A549 (cell line): ENCODE measurements around the gene OR1S1. TPM values are rescaled to one million over a fixed set of nuclear protein-coding genes. Genes with fewer than 3 reads are reported as not detected.

Experiments
- ATAC-seq, 2 experiments: fragments of 200-7000 bp in 1 of 2; fragments of >200 bp in 1 of 2; cut with Nextera tagmentation in 1 of 2; cut with Tn5 transposase in 1 of 2; 3 replicates each; pipeline versions ENCODE4 v1.8.0 to v1.9.1; 2018 to 2020; ENCODE audit warnings: mild to moderate bottlenecking in 1 of 2, moderate library complexity in 1 of 2
- CTCF ChIA-PET: fragments of 300-600 bp; sonication (Branson Sonifier 250); formaldehyde crosslinking; extraction: SDS; loops from one replicate; lab custom pipeline; 2021; ENCODE audit warnings: antibody characterized with exemption, inconsistent platforms; lab: Yijun Ruan, JAX
- POLR2A ChIA-PET: fragments of 350-600 bp; formaldehyde crosslinking; extraction: SDS; loops from one replicate; lab custom pipeline; 2021; ENCODE audit warnings: antibody characterized with exemption, inconsistent platforms; lab: Yijun Ruan, JAX
- DNase-seq, 2 experiments: peaks; one replicate each; pipeline versions ENCODE4 v3.0.0 to v3.0.0-alpha.2; 2011 to 2016; ENCODE audit warnings: low read depth in 1 of 2, low spot score in 1 of 2
- FAIRE-seq: peaks from 2 replicates; lab custom pipeline; 2011; peaks lifted over from hg19 to GRCh38; lab: Jason Lieb, UNC
- H3K27ac ChIP-seq, 2 experiments: fragments of >200 bp; sonication (Bioruptor Twin); formaldehyde crosslinking; 3 replicates each; pipeline ENCODE4 v1.5.1; 2016 to 2017
- H3K4me1 ChIP-seq: fragments of >200 bp; sonication (Bioruptor Twin); formaldehyde crosslinking; 3 replicates; pipeline ENCODE4 v1.6.1; 2016
- H3K4me2 ChIP-seq: fragments of >200 bp; sonication (Bioruptor Twin); formaldehyde crosslinking; 3 replicates; pipeline ENCODE4 v1.6.1; 2016
- H3K4me3 ChIP-seq: fragments of >200 bp; sonication (Bioruptor Twin); formaldehyde crosslinking; 3 replicates; pipeline ENCODE4 v1.5.1; 2016
- H3K9me3 ChIP-seq: fragments of >200 bp; sonication (Bioruptor Twin); formaldehyde crosslinking; 3 replicates; pipeline ENCODE4 v1.6.1; 2016
- ATOH8 ChIP-seq: fragments of 250-450 bp; sonication (Bioruptor Pico); IDR thresholded peaks from 2 replicates; pipeline ENCODE4 v1.5.0; 2020; ENCODE audit warnings: low read depth, mild to moderate bottlenecking, moderate library complexity
- BHLHE40 ChIP-seq: IDR thresholded peaks from 2 replicates; pipeline ENCODE4 v1.6.1; 2012; ENCODE audit warnings: low read depth, low read length, inconsistent platforms
- CBX2 ChIP-seq: fragments of 200-600 bp; sonication (generic); IDR thresholded peaks from 2 replicates; pipeline ENCODE4 v1.6.1; 2016; ENCODE audit warnings: low read depth, mild to moderate bottlenecking, borderline replicate concordance
- EHF ChIP-seq: fragments of 250-450 bp; sonication (Bioruptor Pico); IDR thresholded peaks from 2 replicates; pipeline ENCODE4 v1.5.0; 2020; ENCODE audit warnings: mild to moderate bottlenecking
- EHMT2 ChIP-seq: fragments of 200-600 bp; sonication (generic); IDR thresholded peaks from 2 replicates; pipeline ENCODE4 v1.6.1; 2016; ENCODE audit warnings: antibody characterized with exemption, low read depth, mild to moderate bottlenecking, moderate library complexity
- EP300 ChIP-seq, 2 experiments: fragments of >200 bp; sonication (Bioruptor Twin); formaldehyde crosslinking; IDR thresholded peaks; 2 replicates in 1 of 2; 3 replicates in 1 of 2; pipeline ENCODE4 v1.6.1; 2016 to 2017
- ESRRA ChIP-seq: fragments of 150-350 bp; IDR thresholded peaks from 2 replicates; pipeline ENCODE4 v1.6.1; 2014; ENCODE audit warnings: mild to moderate bottlenecking, low read length, borderline replicate concordance
- GATA3 ChIP-seq: IDR thresholded peaks from 2 replicates; pipeline ENCODE4 v1.6.1; 2012; ENCODE audit warnings: borderline replicate concordance
- HDAC2 ChIP-seq: fragments of 200-600 bp; sonication (generic); IDR thresholded peaks from 2 replicates; pipeline ENCODE4 v1.6.1; 2016
- HOXA7 ChIP-seq: fragments of 250-450 bp; sonication (Bioruptor Pico); IDR thresholded peaks from 2 replicates; pipeline ENCODE4 v1.5.0; 2020; ENCODE audit warnings: mild to moderate bottlenecking, moderate library complexity
- KDM5A ChIP-seq: fragments of 200-600 bp; sonication (generic); IDR thresholded peaks from 2 replicates; pipeline ENCODE4 v1.6.1; 2016; ENCODE audit warnings: antibody characterized with exemption, mild to moderate bottlenecking
- MAFK ChIP-seq: fragments of 450-650 bp; IDR thresholded peaks from 2 replicates; pipeline ENCODE4 v1.6.1; 2014; ENCODE audit not compliant: partially characterized antibody
- PHF8 ChIP-seq: fragments of 200-600 bp; sonication (generic); IDR thresholded peaks from 2 replicates; pipeline ENCODE4 v1.6.1; 2016; ENCODE audit warnings: low read depth, mild to moderate bottlenecking, antibody characterized with exemption, moderate library complexity, borderline replicate concordance
- POLR2A ChIP-seq: IDR thresholded peaks from 2 replicates; pipeline ENCODE4 v1.6.1; 2012; ENCODE audit warnings: mild to moderate bottlenecking, low read length
- RCOR1 ChIP-seq: fragments of 150-350 bp; IDR thresholded peaks from 2 replicates; pipeline ENCODE4 v1.6.1; 2014; ENCODE audit warnings: antibody characterized with exemption, low read length, low read depth
- RFX5 ChIP-seq: fragments of 450-650 bp; IDR thresholded peaks from 2 replicates; pipeline ENCODE4 v1.7.1; 2014; ENCODE audit warnings: antibody characterized with exemption, mild to moderate bottlenecking, moderate library complexity
- SREBF2 ChIP-seq: fragments of 450-650 bp; IDR thresholded peaks from 2 replicates; pipeline ENCODE4 v1.6.1; 2014; ENCODE audit warnings: mild to moderate bottlenecking, moderate library complexity
- USF2 ChIP-seq: fragments of 450-650 bp; IDR thresholded peaks from 2 replicates; pipeline ENCODE4 v1.6.1; 2014; ENCODE audit warnings: antibody characterized with exemption
- ZC3H11A ChIP-seq: fragments of 450-650 bp; IDR thresholded peaks from 2 replicates; pipeline ENCODE4 v1.6.1; 2014; ENCODE audit warnings: antibody characterized with exemption, mild to moderate bottlenecking
- ZNF302 ChIP-seq: fragments of 250-450 bp; sonication (Bioruptor Pico); IDR thresholded peaks from 2 replicates; pipeline ENCODE4 v1.9.0; 2021; ENCODE audit warnings: inconsistent platforms, mild to moderate bottlenecking, moderate library complexity
- WGBS: methylation state at CpG from one replicate; pipeline ENCODE4 v1.1.6; 2017; ENCODE audit errors: missing lambda C conversion rate; 5-methylcytosine and 5-hydroxymethylcytosine counted together
- polyA plus RNA-seq, 4 experiments: library from polyadenylated mRNA; depleted of rRNA in 3 of 4; stranded (reverse); fragments of >200 nt; fragmentation: RNase III in 1 of 4; extraction: RNeasy Plus Mini Kit Qiagen cat#74134 plus additional on column Dnase treatment in 1 of 4; gene quantifications; 2 replicates in 3 of 4; 3 replicates in 1 of 4; pipeline ENCODE4 v1.2.3, GENCODE V29; 2011 to 2017

OR1S1 gene
- polyA plus RNA-seq, 2 of the 4 experiments (the other 2 are of a cell fraction) = not detected

- ChIA-PET CTCF (no interaction called here), POLR2A (no interaction called here)
- WGBS = 5% methylated on average over 1 of the region's 1 CpG
- H3K9me3 ChIP-seq = no peaks in the 10 kb centered on the region
- no peak overlapping the region for H3K4me3 ChIP-seq
- no peak overlapping the region for H3K4me2 ChIP-seq
- ATAC-seq (no peak), FAIRE-seq (no peak), DNase-seq (no peak)
- H3K27ac ChIP-seq = no peak overlapping the region
- no peak for TF ChIP-seq EHF
- TF ChIP-seq HDAC2 = no peak
- no peak for TF ChIP-seq GATA3
- no peak for TF ChIP-seq CBX2
- no peak for TF ChIP-seq RCOR1
- TF ChIP-seq EHMT2 = no peak
- TF ChIP-seq RFX5 = no peak
- TF ChIP-seq ZC3H11A = no peak
- no peak for TF ChIP-seq KDM5A
- TF ChIP-seq BHLHE40 = no peak
- TF ChIP-seq ZNF302 (CRISPR knock-in tag) = no peak
- TF ChIP-seq ESRRA = no peak
- no peak for TF ChIP-seq MAFK
- no peak for TF ChIP-seq HOXA7 (CRISPR knock-in tag)
- TF ChIP-seq PHF8 = no peak
- no peak for TF ChIP-seq POLR2A
- no peak for TF ChIP-seq USF2
- TF ChIP-seq SREBF2 = no peak
- TF ChIP-seq EP300 (IDR thresholded peaks at IDR 0.05) = no peak
- no peaks in the 10 kb centered on the region for H3K4me1 ChIP-seq
Measured at GRCh38 chr11:58254936-58255335, 42.4 kb downstream of the OR1S1 start.

GRCh38 chr11:58259983-58260382 is 47.5 kb downstream of the OR1S1 start:
- no peak overlapping the region for H3K27ac ChIP-seq
- H3K4me3 ChIP-seq = no peak overlapping the region
- DNase-seq (no peak), ATAC-seq (no peak), FAIRE-seq (no peak)
- no peak for TF ChIP-seq ATOH8
- TF ChIP-seq USF2 = peak; percentile 29; the same call in 1 of the 2 replicates
- no peaks in the 10 kb centered on the region for H3K9me3 ChIP-seq
- no peaks in the 10 kb centered on the region for H3K4me1 ChIP-seq
- POLR2A ChIA-PET = no interaction called here
- 3% methylated on average over 2 of the region's 2 CpGs for whole genome bisulfite sequencing
- CTCF ChIA-PET = no interaction called here
- H3K4me2 ChIP-seq = no peak overlapping the region

Other genes with a start within 250 kb of the OR1S1 start
- not detected in 2 replicates for gene OR9Q1, start 188.8 kb upstream of the OR1S1 start, polyA plus RNA-seq (2011; rRNA removed)
- gene OR9Q1, start 188.8 kb upstream of the OR1S1 start, polyA plus RNA-seq (2017; fragmentation: RNase III; extraction: RNeasy Plus Mini Kit Qiagen cat#74134 plus additional on column Dnase treatment) = not detected in 3 replicates
- gene OR6Q1, start 181.8 kb upstream of the OR1S1 start, polyA plus RNA-seq (2011; rRNA removed) = not detected in 2 replicates
- not detected in 3 replicates for gene OR6Q1, start 181.8 kb upstream of the OR1S1 start, polyA plus RNA-seq (2017; fragmentation: RNase III; extraction: RNeasy Plus Mini Kit Qiagen cat#74134 plus additional on column Dnase treatment)
- gene OR9I1, start 87.2 kb upstream of the OR1S1 start, polyA plus RNA-seq (2011; rRNA removed) = not detected in 2 replicates
- not detected in 3 replicates for gene OR9I1, start 87.2 kb upstream of the OR1S1 start, polyA plus RNA-seq (2017; fragmentation: RNase III; extraction: RNeasy Plus Mini Kit Qiagen cat#74134 plus additional on column Dnase treatment)
- not detected in 2 replicates for gene OR9Q2, start 23.6 kb upstream of the OR1S1 start, polyA plus RNA-seq (2011; rRNA removed)
- gene OR9Q2, start 23.6 kb upstream of the OR1S1 start, polyA plus RNA-seq (2017; fragmentation: RNase III; extraction: RNeasy Plus Mini Kit Qiagen cat#74134 plus additional on column Dnase treatment) = not detected in 3 replicates
- not detected in 2 replicates for gene OR1S2, start 8.6 kb upstream of the OR1S1 start, polyA plus RNA-seq (2011; rRNA removed)
- not detected in 3 replicates for gene OR1S2, start 8.6 kb upstream of the OR1S1 start, polyA plus RNA-seq (2017; fragmentation: RNase III; extraction: RNeasy Plus Mini Kit Qiagen cat#74134 plus additional on column Dnase treatment)
- gene OR10Q1, start 16.2 kb downstream of the OR1S1 start, polyA plus RNA-seq (2011; rRNA removed) = not detected in 2 replicates
- gene OR10Q1, start 16.2 kb downstream of the OR1S1 start, polyA plus RNA-seq (2017; fragmentation: RNase III; extraction: RNeasy Plus Mini Kit Qiagen cat#74134 plus additional on column Dnase treatment) = not detected in 3 replicates
- not detected in 2 replicates for gene OR10W1, start 55.5 kb downstream of the OR1S1 start, polyA plus RNA-seq (2011; rRNA removed)
- not detected in 3 replicates for gene OR10W1, start 55.5 kb downstream of the OR1S1 start, polyA plus RNA-seq (2017; fragmentation: RNase III; extraction: RNeasy Plus Mini Kit Qiagen cat#74134 plus additional on column Dnase treatment)
- not detected in 2 replicates for gene OR5B17, start 146.3 kb downstream of the OR1S1 start, polyA plus RNA-seq (2011; rRNA removed)
- not detected in 3 replicates for gene OR5B17, start 146.3 kb downstream of the OR1S1 start, polyA plus RNA-seq (2017; fragmentation: RNase III; extraction: RNeasy Plus Mini Kit Qiagen cat#74134 plus additional on column Dnase treatment)
- not detected in 2 replicates for gene OR5B3, start 194.2 kb downstream of the OR1S1 start, polyA plus RNA-seq (2011; rRNA removed)
- gene OR5B3, start 194.2 kb downstream of the OR1S1 start, polyA plus RNA-seq (2017; fragmentation: RNase III; extraction: RNeasy Plus Mini Kit Qiagen cat#74134 plus additional on column Dnase treatment) = not detected in 3 replicates
- not detected in 2 replicates for gene OR5B2, start 215.4 kb downstream of the OR1S1 start, polyA plus RNA-seq (2011; rRNA removed)
- gene OR5B2, start 215.4 kb downstream of the OR1S1 start, polyA plus RNA-seq (2017; fragmentation: RNase III; extraction: RNeasy Plus Mini Kit Qiagen cat#74134 plus additional on column Dnase treatment) = not detected in 3 replicates
- gene OR5B12, start 229.5 kb downstream of the OR1S1 start, polyA plus RNA-seq (2011; rRNA removed) = not detected in 2 replicates
- gene OR5B12, start 229.5 kb downstream of the OR1S1 start, polyA plus RNA-seq (2017; fragmentation: RNase III; extraction: RNeasy Plus Mini Kit Qiagen cat#74134 plus additional on column Dnase treatment) = not detected in 3 replicates